Left forelimb (tissue), 1 donor: ENCODE measurements around the gene SLA2.
"Not testable (repeated sequence)": the region's sequence is repeated elsewhere in the genome, so short reads cannot be mapped to it uniquely, and the experiment has no call there.

Experiments used
- DNase-seq: peaks from one replicate; pipeline ENCODE4 v3.0.0-alpha.2; 2018; ENCODE audit warnings: low spot score

Gene SLA2

DNA sequence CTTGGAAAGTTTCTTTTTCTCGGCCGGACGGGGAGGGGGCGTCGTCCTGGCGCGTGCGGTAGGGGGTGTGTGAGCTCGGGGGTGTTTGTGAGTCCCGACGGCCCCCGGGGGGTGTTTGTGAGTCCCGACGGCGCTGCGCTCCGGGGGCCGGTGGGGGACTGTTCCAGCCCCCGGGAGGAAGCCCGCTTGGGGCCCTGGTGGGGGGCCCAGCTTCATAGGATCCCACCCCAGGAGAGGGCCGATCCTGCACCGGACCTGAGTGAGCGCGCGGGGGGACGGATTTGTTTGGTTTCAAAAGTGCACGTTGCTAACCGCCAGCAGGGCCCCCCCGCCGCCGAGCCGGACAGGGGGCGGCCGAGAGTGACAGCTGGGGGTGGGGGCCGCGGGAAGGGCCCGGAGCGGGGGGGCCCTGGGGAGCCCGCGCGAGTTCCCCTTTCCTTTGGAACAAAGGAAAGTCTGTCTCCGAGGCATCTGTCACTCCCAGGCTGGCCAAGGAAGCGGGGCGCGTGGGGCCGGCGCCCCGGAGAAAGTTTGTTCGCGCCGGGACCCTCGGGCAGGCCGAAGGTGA lies 72.1 kb downstream of the SLA2 start:
- DNase-seq = peak; percentile 73

DNA sequence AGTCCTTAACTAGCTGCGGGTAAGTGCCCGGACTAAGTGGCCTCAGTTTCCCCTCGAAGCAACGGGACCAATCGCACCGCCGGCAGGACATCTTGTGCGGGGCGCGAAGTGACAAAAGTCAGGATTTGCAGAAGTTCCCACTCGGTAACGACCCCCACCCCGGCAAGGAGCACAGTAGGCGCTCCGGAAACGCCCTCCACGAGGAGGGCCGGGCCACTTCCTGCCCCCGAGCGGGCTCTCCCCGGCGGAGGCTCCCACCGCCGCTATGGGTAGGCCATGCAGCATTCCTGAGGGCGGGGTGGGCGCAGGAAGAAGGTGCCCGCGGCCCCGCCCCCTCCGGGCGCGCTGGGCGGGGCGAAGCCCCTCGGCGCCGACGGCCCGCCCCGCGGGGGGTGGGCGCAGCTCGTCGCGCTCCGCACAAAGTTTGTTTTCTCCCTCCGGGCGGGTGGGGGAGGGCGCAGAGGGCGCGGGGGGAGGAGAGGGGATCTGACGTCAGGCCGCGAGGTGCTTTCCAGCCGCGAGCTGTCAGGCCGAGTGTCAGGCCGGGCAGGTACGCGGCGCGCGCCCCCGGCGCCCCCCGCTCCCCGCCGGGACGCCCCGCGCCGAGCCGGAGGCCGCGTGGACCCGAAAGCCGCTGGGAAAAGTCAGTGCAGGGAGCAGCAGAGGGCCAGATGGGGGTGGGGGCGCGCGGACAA lies 72.7 kb downstream of the SLA2 start, which contains the start of gene TGIF2:
Gene TGIF2, plus strand, starts transcription at position 495 of the 695 bp plus-strand sequence. CDS start 5,178 bp downstream, outside the sequence.
- peak; percentile 94 for DNase-seq

DNA sequence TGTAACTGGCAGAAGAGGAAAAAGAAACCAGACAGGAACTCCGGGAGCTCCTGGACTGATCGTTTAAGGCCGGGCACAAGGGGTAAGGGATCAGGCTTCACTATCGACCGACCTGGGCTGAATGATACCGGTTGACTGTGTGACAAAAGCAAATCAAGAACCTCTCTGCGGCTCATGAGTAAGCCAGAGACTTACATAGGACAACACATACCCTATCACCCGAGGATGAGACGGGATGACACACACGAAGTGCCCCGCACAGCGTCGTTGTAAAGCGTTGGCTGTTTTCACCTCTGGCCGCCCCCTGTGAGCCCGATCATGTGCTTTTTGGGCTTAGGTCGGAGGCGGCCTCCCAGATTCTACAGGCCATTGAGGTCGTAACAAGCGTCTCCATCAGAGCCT lies 73.3 kb downstream of the SLA2 start:
- no peak for DNase-seq

DNA sequence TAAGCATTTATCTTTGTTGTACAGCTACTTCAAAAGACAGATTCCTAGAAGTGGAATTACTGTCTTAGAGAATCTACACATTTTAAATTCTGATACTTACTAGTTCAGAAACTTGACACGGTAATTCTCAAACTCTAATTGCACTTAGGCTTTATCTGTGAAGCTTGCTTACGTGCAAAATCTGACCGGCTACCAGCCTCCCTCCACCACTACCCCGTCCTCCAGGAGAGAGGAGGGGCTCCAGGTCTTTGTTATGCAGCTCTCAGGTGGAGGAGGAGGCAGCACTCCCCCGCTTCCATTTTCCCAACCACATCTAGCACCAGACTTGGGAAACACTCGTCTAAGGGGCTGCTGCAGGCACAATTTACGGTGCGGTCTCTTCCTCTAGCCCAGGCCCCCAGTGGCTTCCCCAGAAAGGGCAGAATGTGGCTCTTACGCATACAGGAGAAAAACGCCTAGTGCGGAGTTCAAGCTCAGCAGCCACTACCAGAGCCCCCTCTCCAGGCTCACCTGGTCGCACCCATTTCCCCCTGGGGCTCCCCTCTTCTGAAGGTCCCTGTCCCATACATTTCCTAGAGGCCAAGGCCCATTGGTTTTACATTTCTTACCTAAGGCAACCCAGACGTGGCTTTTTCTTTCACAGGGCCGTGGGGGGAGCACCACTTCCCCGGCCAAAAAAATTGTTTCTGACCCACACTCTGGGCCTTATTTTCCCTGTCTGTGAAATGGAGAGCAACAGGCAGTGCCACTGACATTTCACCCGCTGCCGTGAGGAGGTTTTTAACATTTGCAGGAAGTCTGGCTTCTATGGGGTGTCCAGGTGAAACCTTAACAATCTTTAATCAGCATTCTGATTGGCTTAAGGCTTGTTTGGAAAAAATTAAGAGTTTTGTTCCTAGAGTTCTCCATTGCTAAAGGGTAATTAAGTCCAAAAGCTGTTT lies 74.2 kb downstream of the SLA2 start:
- no peak for DNase-seq

DNA sequence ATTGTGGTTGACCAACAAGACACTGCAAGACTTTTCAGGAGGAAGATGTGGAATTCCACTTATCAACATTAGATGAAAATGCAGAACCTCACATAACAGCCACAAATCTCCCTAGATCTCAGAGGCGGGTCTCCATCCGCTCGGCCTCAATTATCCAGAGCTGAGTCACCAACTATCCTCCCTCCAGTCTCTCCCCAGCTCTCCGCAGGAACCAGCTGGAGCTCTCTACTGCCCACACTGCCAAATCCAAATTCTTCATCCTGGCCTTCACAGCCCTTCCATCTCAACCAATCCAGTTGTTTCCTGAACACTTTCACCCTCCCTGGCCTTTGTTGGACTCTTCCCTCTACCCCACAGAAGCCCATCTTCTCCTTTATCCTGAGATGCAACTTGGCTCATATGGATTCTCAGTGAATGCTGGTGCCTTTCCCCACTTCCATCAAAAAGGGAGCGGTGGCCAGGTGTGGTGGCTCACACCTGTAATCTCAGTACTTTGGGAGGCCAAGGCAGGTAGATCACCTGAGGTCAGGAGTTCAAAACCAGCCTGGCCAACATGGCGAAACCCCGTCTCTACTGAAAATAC lies 76.1 kb downstream of the SLA2 start:
- no peak for DNase-seq

DNA sequence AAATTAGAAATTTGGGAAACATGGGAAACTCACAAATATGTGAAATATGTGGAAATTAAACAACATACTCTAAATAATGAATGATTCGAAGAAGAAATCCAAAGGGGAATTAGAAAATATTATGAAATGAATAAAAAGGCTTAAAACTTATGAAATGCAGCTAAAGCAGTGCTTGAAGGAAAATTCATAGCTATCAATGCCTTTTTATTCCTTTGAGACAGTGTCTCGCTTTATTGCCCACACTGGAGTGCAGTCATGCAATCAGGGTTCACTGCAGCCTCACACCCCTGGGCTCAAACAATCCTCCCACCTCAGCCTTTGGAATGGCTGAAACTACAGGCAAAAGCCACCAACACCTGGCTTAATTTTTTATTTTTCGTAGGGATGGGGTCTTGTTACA lies 80.5 kb downstream of the SLA2 start:
- DNase-seq = no peak

DNA sequence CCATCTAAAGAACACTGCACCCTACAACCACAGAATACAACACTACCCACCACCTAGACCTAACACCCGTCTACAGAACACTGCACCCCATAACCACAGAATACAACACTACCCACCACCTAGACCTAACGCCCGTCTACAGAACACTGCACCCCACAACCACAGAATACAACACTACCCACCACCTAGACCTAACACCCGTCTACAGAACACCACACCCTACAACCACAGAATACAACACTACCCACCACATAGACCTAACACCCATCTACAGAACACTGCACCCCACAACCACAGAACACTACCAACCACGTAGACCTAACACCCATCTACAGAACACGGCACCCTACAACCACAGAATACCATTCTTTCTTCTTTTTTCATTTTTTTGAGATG lies 81.3 kb downstream of the SLA2 start:
- DNase-seq = not testable (repeated sequence)

DNA sequence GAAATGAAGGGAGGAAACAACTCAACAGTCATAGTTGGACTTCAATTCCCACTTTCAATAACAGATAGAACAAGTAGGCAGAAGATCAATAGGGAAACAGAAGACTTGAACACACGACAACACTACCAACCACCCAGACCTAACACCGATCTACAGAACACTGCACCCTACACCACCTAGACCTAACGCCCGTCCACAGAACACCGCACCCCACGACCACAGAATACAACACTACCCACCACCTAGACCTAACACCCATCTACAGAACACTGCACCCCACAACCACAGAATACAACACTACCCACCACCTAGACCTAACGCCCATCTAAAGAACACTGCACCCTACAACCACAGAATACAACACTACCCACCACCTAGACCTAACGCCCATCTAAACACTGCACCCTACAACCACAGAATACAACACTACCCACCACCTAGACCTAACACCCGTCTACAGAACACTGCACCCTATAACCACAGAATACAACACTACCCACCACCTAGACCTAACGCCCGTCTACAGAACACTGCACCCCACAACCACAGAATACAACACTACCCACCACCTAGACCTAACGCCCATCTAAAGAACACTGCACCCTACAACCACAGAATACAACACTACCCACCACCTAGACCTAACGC lies 81.8 kb downstream of the SLA2 start:
- DNase-seq = not testable (repeated sequence)

DNA sequence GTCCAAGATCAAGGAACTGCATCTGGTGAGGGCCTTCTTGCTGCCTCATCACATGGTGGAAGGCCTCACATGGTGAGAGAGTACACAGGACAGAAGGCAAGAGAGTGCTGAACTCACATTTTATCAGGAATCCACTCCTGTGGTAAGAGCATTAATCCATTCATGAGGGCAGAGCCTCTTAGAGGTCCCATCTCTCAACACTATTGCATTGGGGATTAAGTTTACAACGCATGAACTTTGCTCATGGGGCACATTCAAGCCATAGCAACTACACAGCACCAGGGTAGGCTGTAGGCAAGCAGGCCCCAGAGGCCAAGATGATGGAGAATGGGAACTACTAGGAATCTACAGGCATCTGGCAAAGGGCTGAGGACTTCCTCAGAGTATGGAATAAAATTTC lies 82.6 kb downstream of the SLA2 start:
- DNase-seq = no peak

DNA sequence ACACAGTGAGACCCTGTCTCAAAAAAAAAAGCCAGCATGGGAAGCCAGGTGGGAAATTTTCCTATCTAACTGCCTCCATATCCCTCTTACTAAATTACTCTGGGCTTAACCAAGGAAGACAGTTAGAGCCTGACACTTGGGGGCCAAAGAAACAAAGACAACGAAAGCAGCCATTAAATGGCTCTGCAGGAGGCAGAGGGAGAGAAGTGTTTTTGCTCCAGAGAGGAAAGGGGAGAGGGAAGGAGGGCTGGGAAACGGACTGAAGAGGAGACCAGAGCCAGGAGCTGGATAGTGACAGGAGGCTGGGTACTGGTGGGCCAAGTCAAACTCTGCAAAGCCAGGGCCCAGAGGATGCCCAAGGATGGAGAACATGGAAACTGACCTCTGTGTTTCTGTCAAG lies 83.3 kb downstream of the SLA2 start:
- no peak for DNase-seq
